Muscle layer of colon (tissue), 2 donors: ENCODE results near the gene CD177.
"Not testable (repeated sequence)": the region's sequence is repeated elsewhere in the genome, so short reads cannot be mapped to it uniquely, and the experiment has no call there.

ENCODE experiments used
- H3K27ac ChIP-seq: one replicate; pipeline ENCODE4 v1.7.0; 2013; ENCODE audit warnings: low read depth, mild to moderate bottlenecking, low read length, moderate library complexity
- H3K27me3 ChIP-seq, 2 donors: one replicate each; pipeline ENCODE4 v1.7.0; 2013; ENCODE audit warnings: low read length in 2 of 2, mild to moderate bottlenecking in 2 of 2; ENCODE audit not compliant: insufficient read depth in 2 of 2, control insufficient read depth in 1 of 2
- H3K36me3 ChIP-seq: one replicate; pipeline ENCODE4 v1.7.0; 2013; ENCODE audit warnings: mild to moderate bottlenecking, low read length; ENCODE audit not compliant: insufficient read depth
- H3K4me1 ChIP-seq: one replicate; pipeline ENCODE4 v1.7.0; 2013; ENCODE audit warnings: mild to moderate bottlenecking, low read length; ENCODE audit not compliant: insufficient read depth
- H3K4me3 ChIP-seq, 2 donors: one replicate each; pipeline ENCODE4 v1.7.0; 2013; ENCODE audit warnings: low read length in 2 of 2, low read depth in 1 of 2, mild to moderate bottlenecking in 1 of 2, moderate library complexity in 1 of 2
- H3K9ac ChIP-seq: one replicate; pipeline ENCODE4 v1.7.0; 2013; ENCODE audit warnings: low read length
- H3K9me3 ChIP-seq: one replicate; pipeline ENCODE4 v1.7.0; 2013; ENCODE audit warnings: mild to moderate bottlenecking, low read length
- donor health status: abdominal sarcoma.
- donor health status: Adenocarcinoma of cecum.

The CD177 gene

GRCh38 chr19:43336508-43336907 is 17.0 kb upstream of the CD177 start:
- not testable (repeated sequence) for H3K27ac ChIP-seq, H3K27me3 ChIP-seq, H3K4me1 ChIP-seq, H3K4me3 ChIP-seq, H3K9ac ChIP-seq, H3K36me3 ChIP-seq, H3K9me3 ChIP-seq

DNA sequence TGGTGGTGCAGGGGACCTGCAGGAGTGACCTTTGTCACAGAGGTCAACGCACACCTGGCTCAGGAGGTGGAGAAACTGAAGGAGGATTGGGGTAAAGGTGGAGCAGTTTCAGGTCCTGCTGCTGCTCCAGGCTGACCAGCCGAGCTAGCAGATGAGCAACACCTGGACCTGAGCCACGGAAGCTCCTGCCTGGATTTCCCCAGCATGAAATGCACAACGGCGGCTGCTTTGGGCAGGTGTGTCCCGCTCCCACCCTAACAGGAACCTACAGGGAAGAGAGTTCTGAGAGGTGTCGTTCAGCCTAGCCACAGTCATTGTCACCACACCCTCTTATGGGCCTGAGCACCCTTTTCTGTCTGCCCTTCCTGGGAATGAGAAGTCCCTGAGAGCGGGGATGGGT is 15.7 kb upstream of the CD177 start:
- no peak overlapping the region for H3K27ac ChIP-seq

DNA sequence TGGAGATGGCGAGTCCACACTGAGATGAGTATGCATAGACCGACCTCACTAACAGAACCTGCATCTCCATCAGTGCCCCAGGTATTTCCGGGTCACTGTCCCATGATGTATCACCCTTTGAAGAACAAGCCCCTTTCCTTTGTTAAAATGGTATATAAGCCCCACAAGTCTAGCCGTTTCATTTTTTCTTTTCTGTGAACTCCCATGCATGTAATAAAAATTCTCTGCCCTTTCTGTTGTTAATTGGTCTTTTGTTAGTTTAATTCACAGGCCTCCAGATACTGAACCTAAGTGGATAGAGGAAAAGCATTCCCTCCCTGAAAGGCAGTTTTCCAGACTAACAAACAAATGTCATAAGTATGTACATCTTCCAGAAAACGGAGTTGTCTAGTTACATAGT is 15.0 kb upstream of the CD177 start:
- no peak overlapping the region for H3K4me3 ChIP-seq
- H3K9ac ChIP-seq: no peak overlapping the region
- H3K27me3 ChIP-seq: no peaks in the 10 kb centered on the region
- no peak overlapping the region for H3K27ac ChIP-seq
- H3K36me3 ChIP-seq: no peaks in the 10 kb centered on the region
- no peaks in the 10 kb centered on the region for H3K4me1 ChIP-seq
- H3K9me3 ChIP-seq: no peaks in the 10 kb centered on the region

More for the DNA sequence above, 15.7 kb upstream of the CD177 start:
- Histone ChIP-seq H3K9ac (no peak overlapping the region), H3K9me3 (no peaks in the 10 kb centered on the region), H3K4me3 (no peak overlapping the region), H3K36me3 (no peaks in the 10 kb centered on the region), H3K4me1 (no peaks in the 10 kb centered on the region), H3K27me3 (no peaks in the 10 kb centered on the region)

DNA sequence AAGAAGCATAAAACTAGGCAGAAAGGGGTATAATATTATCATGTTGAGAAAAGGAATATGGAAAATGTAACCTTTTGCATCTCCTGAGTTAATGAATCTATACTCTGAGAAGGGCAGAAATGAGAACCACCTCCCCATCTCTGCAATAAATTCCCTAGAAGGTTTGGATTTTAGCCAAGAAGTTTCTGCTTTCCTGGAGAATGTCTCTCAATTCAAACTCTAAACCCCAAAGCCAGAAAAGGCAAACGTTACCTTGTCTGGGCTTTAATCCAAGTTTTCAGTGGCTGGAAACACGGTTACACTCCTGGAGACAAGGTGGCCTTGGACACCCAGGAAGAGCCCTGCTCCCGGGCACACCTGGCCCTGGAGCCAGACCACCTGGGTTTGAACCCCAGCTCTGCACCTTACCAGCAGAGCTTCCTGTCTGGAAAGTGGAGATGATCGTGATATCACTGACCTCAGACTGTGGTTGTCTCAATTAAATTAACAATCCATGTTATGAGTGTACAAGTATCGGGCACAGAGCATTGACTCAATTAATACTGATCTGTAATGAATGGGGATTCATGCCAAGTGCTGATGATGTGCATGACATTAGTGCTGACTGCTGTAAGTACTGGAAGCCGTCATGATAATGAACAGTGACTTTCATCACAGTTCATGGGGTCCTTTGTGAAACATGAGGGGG is 14.1 kb upstream of the CD177 start:
- not testable (repeated sequence) for H3K4me3 ChIP-seq, H3K9me3 ChIP-seq, H3K27ac ChIP-seq, H3K27me3 ChIP-seq, H3K9ac ChIP-seq, H3K4me1 ChIP-seq, H3K36me3 ChIP-seq

GRCh38 chr19:43340101-43340500 is 13.4 kb upstream of the CD177 start:
- H3K9ac ChIP-seq, H3K27ac ChIP-seq, H3K27me3 ChIP-seq, H3K4me3 ChIP-seq, H3K4me1 ChIP-seq, H3K9me3 ChIP-seq, H3K36me3 ChIP-seq: not testable (repeated sequence)

DNA sequence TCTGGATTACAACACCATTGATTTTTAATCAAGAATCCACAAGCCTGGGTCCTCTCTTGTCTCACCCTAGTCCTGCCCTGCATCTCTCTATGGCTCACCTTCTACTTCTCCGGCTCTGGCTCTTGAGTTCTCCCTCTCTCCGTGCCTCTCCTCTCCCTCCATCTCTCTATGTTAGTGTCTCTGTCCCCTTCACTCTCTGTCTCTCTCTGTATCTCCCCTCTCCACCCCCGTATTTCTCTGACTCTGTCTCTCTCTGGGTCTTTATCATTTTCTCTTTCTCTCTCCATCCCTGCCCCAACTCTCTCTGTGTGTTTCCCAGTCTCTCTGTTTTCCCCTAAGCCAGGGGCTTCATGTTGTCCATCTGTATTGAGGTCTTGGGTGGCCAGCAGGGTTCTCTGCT is 12.4 kb upstream of the CD177 start:
- not testable (repeated sequence) for H3K27ac ChIP-seq, H3K9me3 ChIP-seq, H3K4me3 ChIP-seq, H3K36me3 ChIP-seq, H3K4me1 ChIP-seq, H3K27me3 ChIP-seq, H3K9ac ChIP-seq

DNA sequence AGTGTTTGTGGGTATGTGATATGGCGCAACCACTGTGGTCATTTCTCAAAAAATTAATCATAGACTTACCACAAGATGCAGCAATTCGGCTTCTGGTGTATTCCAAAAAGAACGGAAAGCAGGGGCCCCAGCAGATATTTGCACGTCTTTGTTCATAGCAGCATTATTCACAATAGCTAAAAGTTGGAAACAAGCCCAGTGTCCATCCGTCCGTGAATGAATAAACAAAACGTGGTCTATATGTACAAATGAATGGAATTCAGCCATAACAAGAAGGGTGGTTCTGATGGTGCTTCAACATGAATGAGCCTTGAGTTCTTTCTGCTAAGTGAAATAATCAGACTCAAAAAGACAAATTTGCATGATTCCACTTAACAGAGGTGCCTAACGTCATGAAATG is 11.4 kb upstream of the CD177 start:
- H3K9ac ChIP-seq, H3K27me3 ChIP-seq, H3K9me3 ChIP-seq, H3K27ac ChIP-seq, H3K36me3 ChIP-seq, H3K4me1 ChIP-seq, H3K4me3 ChIP-seq: not testable (repeated sequence)

DNA sequence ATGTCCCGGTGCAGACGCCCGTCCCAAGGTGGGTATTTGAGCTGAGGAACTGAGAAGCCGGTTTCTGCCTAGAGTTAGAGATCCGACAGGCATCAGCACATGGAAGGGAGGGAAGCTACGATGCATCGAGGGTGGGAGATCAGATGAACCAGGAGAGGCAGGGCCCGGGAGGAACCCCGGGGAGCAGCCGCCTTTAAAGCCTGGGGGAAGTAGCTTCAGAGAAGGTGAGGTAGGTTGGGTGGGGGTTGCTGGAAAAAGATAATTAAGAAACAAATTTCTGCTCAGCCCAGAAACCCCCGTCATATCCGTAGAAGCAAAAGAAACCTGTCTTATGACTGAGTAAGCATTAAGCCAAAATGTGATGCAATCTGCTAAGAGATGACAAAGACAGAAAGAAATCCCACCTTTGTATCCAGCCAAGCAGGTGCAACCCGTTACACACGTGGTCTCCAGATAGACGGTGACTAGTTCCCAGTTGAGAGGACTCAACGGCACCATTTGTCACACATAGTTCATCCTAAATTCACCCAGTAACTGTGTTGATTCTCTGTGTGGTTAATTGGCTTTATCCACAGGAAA is 9.1 kb upstream of the CD177 start:
- not testable (repeated sequence) for H3K4me1 ChIP-seq, H3K27me3 ChIP-seq, H3K27ac ChIP-seq, H3K9ac ChIP-seq, H3K9me3 ChIP-seq, H3K36me3 ChIP-seq, H3K4me3 ChIP-seq

- H3K27me3 ChIP-seq: peaks cover 0 to 14% of the 10 kb centered on the region in 2 donors
- H3K9ac ChIP-seq, H3K27ac ChIP-seq, H3K4me1 ChIP-seq, H3K4me3 ChIP-seq, H3K9me3 ChIP-seq, H3K36me3 ChIP-seq: not testable (repeated sequence)
These were observed 3.7 kb upstream of the CD177 start for GRCh38 chr19:43349813-43350212.

GRCh38 chr19:43351998-43352746 is 1.3 kb upstream of the CD177 start:
- Histone ChIP-seq H3K36me3 (no peaks in the 10 kb centered on the region), H3K27me3 (peaks cover 0 to 14% of the 10 kb centered on the region in 2 donors), H3K9me3 (no peaks in the 10 kb centered on the region), H3K4me3 (no peak overlapping the region), H3K9ac (no peak overlapping the region), H3K4me1 (no peaks in the 10 kb centered on the region), H3K27ac (no peak overlapping the region)

DNA sequence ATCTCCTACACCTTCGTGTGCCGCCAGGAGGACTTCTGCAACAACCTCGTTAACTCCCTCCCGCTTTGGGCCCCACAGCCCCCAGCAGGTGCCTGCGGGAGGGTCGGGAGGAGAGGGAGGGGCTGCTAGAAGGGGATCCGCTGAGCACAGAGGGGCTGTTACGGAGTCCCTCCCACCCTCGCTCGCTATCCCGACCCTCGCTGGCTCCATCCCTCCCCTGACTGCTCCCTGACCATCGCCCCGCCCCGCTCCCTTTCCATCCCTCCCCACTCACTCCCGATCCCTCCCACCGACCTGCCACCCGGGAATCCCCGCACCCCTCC is 780 bp downstream of the CD177 start:
- Histone ChIP-seq H3K9ac (no peak overlapping the region), H3K4me1 (no peaks in the 10 kb centered on the region)

DNA sequence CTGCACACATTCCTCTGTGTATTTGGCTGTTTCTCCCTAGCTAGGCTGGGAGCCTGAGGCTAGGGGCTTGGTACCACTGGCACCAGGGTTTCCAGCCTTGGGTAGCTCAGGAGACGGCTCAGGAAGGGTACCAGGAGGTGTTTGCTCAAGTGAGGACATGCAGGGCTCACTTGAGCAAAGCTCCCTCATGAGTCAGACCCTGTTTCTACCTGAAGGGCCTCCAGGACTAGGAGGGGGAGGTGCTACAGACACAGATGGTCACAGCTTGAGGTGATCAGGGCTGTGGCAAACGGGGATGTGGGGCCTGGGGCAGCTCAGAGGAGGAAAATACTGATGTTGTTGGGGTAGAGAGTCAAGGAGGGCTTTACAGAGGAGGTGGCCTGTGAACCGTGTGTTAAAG is 3.3 kb downstream of the CD177 start:
- H3K36me3 ChIP-seq, H3K27ac ChIP-seq, H3K9ac ChIP-seq, H3K4me3 ChIP-seq, H3K4me1 ChIP-seq, H3K9me3 ChIP-seq: not testable (repeated sequence)
- peaks cover 0 to 14% of the 10 kb centered on the region in 2 donors for H3K27me3 ChIP-seq

More for the DNA sequence above, 780 bp downstream of the CD177 start:
- H3K27me3 ChIP-seq: peaks cover 0 to 14% of the 10 kb centered on the region in 2 donors
- H3K4me3 ChIP-seq: no peak overlapping the region
- H3K27ac ChIP-seq: no peak overlapping the region
- H3K36me3 ChIP-seq: no peaks in the 10 kb centered on the region
- H3K9me3 ChIP-seq: no peaks in the 10 kb centered on the region
